Lower leg skin (tissue), 4 donors: ENCODE measurements around the gene SLC36A3. TPM values are rescaled to one million over a fixed set of nuclear protein-coding genes. Genes with fewer than 3 reads are reported as not detected.
"Not testable (repeated sequence)": the region's sequence is repeated elsewhere in the genome, so short reads cannot be mapped to it uniquely, and the experiment has no call there.

Experiments
- DNase-seq, 2 donors: peaks; one replicate each; pipeline ENCODE4 v3.0.0-alpha.2; 2019; ENCODE audit warnings: low spot score in 2 of 2
- H3K4me3 ChIP-seq: fragments of 200-600 bp; sonication (generic); 2 replicates; pipeline ENCODE4 v1.5.1; 2017; ENCODE audit warnings: mild to moderate bottlenecking, low read depth; ENCODE audit not compliant: poor library complexity, severe bottlenecking
- CTCF ChIP-seq, 3 donors: fragments of 450-650 bp; IDR thresholded peaks; one replicate each; pipeline ENCODE4 v1.5.1; 2016; ENCODE audit warnings: antibody characterized with exemption in 3 of 3, mild to moderate bottlenecking in 3 of 3, moderate library complexity in 2 of 3
- POLR2A ChIP-seq, 2 donors: fragments of 450-650 bp; IDR thresholded peaks; one replicate each; pipeline ENCODE4 v1.6.1; 2016 to 2017; ENCODE audit warnings: antibody characterized with exemption in 2 of 2, mild to moderate bottlenecking in 1 of 2, moderate library complexity in 1 of 2
- WGBS, 2 donors: methylation state at CpG; one replicate each; pipeline ENCODE4 v1.1.5; 2018; 5-methylcytosine and 5-hydroxymethylcytosine counted together
- intact Hi-C: fragments of 100-400 bp; cut with DNase I; formaldehyde crosslinking; loops from one replicate; pipeline ENCODE4 v1.15.0; 2023; ENCODE audit warnings: low total_unique reads
- total RNA-seq, 4 donors: library from RNA; depleted of rRNA; stranded (reverse); fragments of >200 nt; gene quantifications; one replicate each; pipeline ENCODE4 v1.1.0, GENCODE V29; 2016

SLC36A3 gene
- total RNA-seq, 4 donors from 2014 or later: not detected

GRCh38 chr5:151315998-151316597 is 12.5 kb upstream of the SLC36A3 start:
- TF ChIP-seq CTCF (IDR thresholded peaks at IDR 0.05) (no peak), POLR2A (IDR thresholded peaks at IDR 0.05) (no peak)
- 55 to 60% methylated on average over 8 of the region's 8 CpGs for WGBS, 2 donors
- no peak overlapping the region for H3K4me3 ChIP-seq
- DNase-seq: peak; percentile 64 to 91
- intact Hi-C loops: loop anchor here (10.0 kb wide), 1 partner anchor 191 kb away; no protein-coding TSS in a partner anchor

- no peak overlapping the region for H3K4me3 ChIP-seq
- intact Hi-C loops: loop anchor here (10.0 kb wide), 1 partner anchor 189 kb away; no protein-coding TSS in a partner anchor
- DNase-seq: no peak
- no peak for TF ChIP-seq CTCF (IDR thresholded peaks at IDR 0.05)
- TF ChIP-seq POLR2A (IDR thresholded peaks at IDR 0.05): no peak
- WGBS, 2 donors: 54 to 61% methylated on average over 2 of the region's 2 CpGs
Observed at GRCh38 chr5:151313357-151313756, 9.8 kb upstream of the SLC36A3 start.

GRCh38 chr5:151312756-151313324 is 9.3 kb upstream of the SLC36A3 start:
- TF ChIP-seq POLR2A (IDR thresholded peaks at IDR 0.05): no peak
- TF ChIP-seq CTCF (IDR thresholded peaks at IDR 0.05): no peak
- no peak for DNase-seq
- 66 to 71% methylated on average over 5 of the region's 5 CpGs for WGBS, 2 donors
- no peak overlapping the region for H3K4me3 ChIP-seq
- intact Hi-C loops: loop anchor here (10.0 kb wide), 1 partner anchor 188 kb away; no protein-coding TSS in a partner anchor

DNA sequence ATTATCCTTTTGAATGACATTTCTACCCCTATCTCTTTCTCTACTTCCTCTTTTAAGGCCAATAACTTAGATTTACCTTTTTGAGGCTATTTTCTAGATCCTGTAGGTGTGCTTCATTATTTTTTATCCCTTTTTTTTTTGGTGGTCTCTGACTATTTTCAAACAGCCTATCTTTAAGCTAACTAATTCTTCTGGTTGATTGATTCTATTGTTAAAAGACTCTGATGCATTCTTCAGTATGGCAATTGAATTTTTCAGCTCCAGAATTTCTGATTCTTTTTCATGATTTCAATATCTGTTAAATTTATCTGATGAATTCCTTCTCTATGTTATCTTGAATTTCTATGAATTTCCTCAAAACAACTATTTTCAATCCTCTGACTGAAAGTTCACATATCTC is 7.4 kb upstream of the SLC36A3 start:
- no peak for DNase-seq
- intact Hi-C loops: loop anchor here (10.0 kb wide), 1 partner anchor 186 kb away; no protein-coding TSS in a partner anchor
- TF ChIP-seq POLR2A (IDR thresholded peaks at IDR 0.05) (no peak), CTCF (IDR thresholded peaks at IDR 0.05) (no peak)

DNA sequence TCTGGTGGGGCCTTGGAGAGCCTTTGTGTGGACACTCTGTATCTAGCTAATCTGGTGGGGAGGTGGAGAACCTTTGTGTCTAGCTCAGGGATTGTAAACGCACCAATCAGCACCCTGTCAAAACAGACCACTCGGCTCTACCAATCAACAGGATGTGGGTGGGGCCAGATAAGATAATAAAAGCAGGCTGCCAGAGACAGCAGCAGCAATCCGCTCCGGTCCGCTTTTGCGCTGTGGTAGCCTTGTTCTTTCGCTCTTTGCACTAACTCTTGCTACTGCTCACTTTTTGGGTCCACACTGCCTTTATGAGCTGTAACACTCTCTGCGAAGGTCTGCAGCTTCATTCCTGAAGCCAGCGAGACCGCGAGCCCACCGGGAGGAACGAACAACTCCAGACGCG is 6.3 kb upstream of the SLC36A3 start:
- DNase-seq, H3K4me3 ChIP-seq: not testable (repeated sequence)
- WGBS, 2 donors: 89 to 97% methylated on average over 15 of the region's 15 CpGs
- intact Hi-C loops: loop anchor here (10.0 kb wide), 1 partner anchor 185 kb away; no protein-coding TSS in a partner anchor

More for the DNA sequence above, 7.4 kb upstream of the SLC36A3 start:
- H3K4me3 ChIP-seq: no peak overlapping the region

DNA sequence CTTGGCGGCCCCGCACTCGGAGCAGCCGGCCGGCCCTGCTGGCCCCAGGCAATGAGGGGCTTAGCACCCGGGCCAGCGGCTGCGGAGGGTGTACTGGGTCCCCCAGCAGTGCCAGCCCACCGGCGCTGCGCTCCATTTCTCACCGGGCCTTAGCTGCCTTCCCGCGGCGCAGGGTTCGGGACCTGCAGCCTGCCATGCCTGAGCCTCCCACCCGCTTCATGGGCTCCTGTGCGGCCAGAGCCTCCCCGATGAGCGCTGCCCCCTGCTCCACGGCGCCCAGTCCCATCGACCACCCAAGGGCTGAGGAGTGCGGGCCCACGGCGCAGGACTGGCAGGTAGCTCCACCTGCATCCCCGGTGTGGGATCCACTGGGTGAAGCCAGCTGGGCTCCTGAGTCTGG is 5.7 kb upstream of the SLC36A3 start:
- H3K4me3 ChIP-seq: not testable (repeated sequence)
- 93 to 95% methylated on average over 10 to 26 of the region's 27 CpGs for WGBS, 2 donors

More for the DNA sequence above, 5.7 kb upstream of the SLC36A3 start:
- DNase-seq, intact Hi-C loops: not testable (repeated sequence)
